H1 (cell line): ENCODE data around the gene PRR3. TPM values are rescaled to one million over a fixed set of nuclear protein-coding genes. Genes with fewer than 3 reads are reported as not detected.

Experiments
- CTCF ChIA-PET: fragments of 300-600 bp; sonication (Branson Sonifier 250); formaldehyde crosslinking; loops from one replicate; lab custom pipeline; 2021; ENCODE audit not compliant: partially characterized antibody; lab: Charles Lee
- POLR2A ChIA-PET: fragments of 300-600 bp; sonication (Branson Sonifier 250); formaldehyde crosslinking; loops from one replicate; lab custom pipeline; 2021; ENCODE audit warnings: inconsistent platforms; ENCODE audit not compliant: partially characterized antibody; lab: Charles Lee
- DNase-seq, 2 experiments: peaks; one replicate each; pipeline versions ENCODE4 v3.0.0 to v3.0.0-alpha.2; 2010 to 2022; ENCODE audit warnings: low spot score in 2 of 2, low read depth in 1 of 2, mixed read lengths in 1 of 2
- FAIRE-seq: peaks from 2 replicates; lab custom pipeline; 2011; peaks lifted over from hg19 to GRCh38; lab: Jason Lieb, UNC
- H2AFZ ChIP-seq: 2 replicates; pipeline ENCODE4 v1.8.1; 2012; ENCODE audit warnings: low read length, inconsistent platforms
- H2AK5ac ChIP-seq: 2 replicates; pipeline ENCODE4 v1.6.1; 2013; ENCODE audit warnings: low read depth, low read length
- H2BK120ac ChIP-seq: replicated peaks from 2 replicates; pipeline ENCODE3; 2013; ENCODE audit warnings: low read depth, low read length, inconsistent platforms
- H2BK12ac ChIP-seq: 2 replicates; pipeline ENCODE4 v1.6.1; 2013; ENCODE audit warnings: low read depth, low read length
- H2BK15ac ChIP-seq: 2 replicates; pipeline ENCODE4 v1.6.1; 2013; ENCODE audit warnings: low read length
- H2BK20ac ChIP-seq: 2 replicates; pipeline ENCODE4 v1.6.1; 2013; ENCODE audit warnings: low read length
- H2BK5ac ChIP-seq: 2 replicates; pipeline ENCODE4 v1.6.1; 2013; ENCODE audit warnings: low read depth, low read length
- H3K14ac ChIP-seq: 2 replicates; pipeline ENCODE4 v1.6.1; 2013; ENCODE audit warnings: inconsistent platforms; ENCODE audit not compliant: insufficient read length
- H3K18ac ChIP-seq: 2 replicates; pipeline ENCODE4 v1.6.1; 2013; ENCODE audit warnings: low read length; ENCODE audit errors: extremely low read depth
- H3K23ac ChIP-seq: 2 replicates; pipeline ENCODE4 v1.6.1; 2013; ENCODE audit warnings: inconsistent platforms; ENCODE audit not compliant: insufficient read length
- H3K23me2 ChIP-seq: 2 replicates; pipeline ENCODE4 v1.6.1; 2013; ENCODE audit warnings: low read depth, low read length
- H3K27ac ChIP-seq: 2 replicates; pipeline ENCODE4 v1.6.1; 2011; ENCODE audit warnings: low read depth, low read length, inconsistent platforms
- H3K27me3 ChIP-seq, 4 experiments: replicated peaks in 1 of 4; 1 replicate in 1 of 4; 2 replicates in 3 of 4; pipeline versions ENCODE4 v1.6.1 to v1.8.1; 2011 to 2013; ENCODE audit warnings: low read length in 3 of 4, mild to moderate bottlenecking in 3 of 4, inconsistent platforms in 2 of 4, mixed read lengths in 2 of 4, moderate library complexity in 1 of 4; ENCODE audit not compliant: control insufficient read depth in 3 of 4, insufficient read depth in 3 of 4; ENCODE audit errors: extremely low read depth in 1 of 4
- H3K36me3 ChIP-seq, 4 experiments: 2 replicates each; pipeline versions ENCODE4 v1.6.1 to v1.8.1; 2011 to 2013; ENCODE audit warnings: mild to moderate bottlenecking in 4 of 4, low read length in 3 of 4, moderate library complexity in 2 of 4, control low read depth in 1 of 4, inconsistent platforms in 1 of 4; ENCODE audit not compliant: insufficient read depth in 4 of 4, control insufficient read depth in 2 of 4
- H3K4ac ChIP-seq: replicated peaks from 2 replicates; pipeline ENCODE3; 2013; ENCODE audit warnings: low read length, low read depth, mixed read lengths, inconsistent platforms; ENCODE audit not compliant: insufficient read length
- H3K4me1 ChIP-seq, 4 experiments: replicated peaks in 1 of 4; 1 replicate in 1 of 4; 2 replicates in 3 of 4; pipeline versions ENCODE4 v1.6.1 to v1.8.1; 2011 to 2013; ENCODE audit warnings: low read length in 3 of 4, inconsistent platforms in 2 of 4, mixed read lengths in 1 of 4; ENCODE audit not compliant: insufficient read depth in 4 of 4, control insufficient read depth in 3 of 4
- H3K4me2 ChIP-seq, 2 experiments: 2 replicates each; pipeline versions ENCODE4 v1.6.1 to v1.8.1; 2011 to 2013; ENCODE audit warnings: low read depth in 2 of 2, low read length in 2 of 2, control low read depth in 1 of 2, inconsistent platforms in 1 of 2, mild to moderate bottlenecking in 1 of 2; ENCODE audit not compliant: insufficient read depth in 1 of 2
- H3K4me3 ChIP-seq, 4 experiments: fragments of 200-600, 300-600 bp in 1 of 4; sonication (generic), shearing (Covaris generic), sonication (Bioruptor Twin) in 1 of 4; 2 replicates each; pipeline versions ENCODE4 v1.5.1 to v1.8.1; 2011 to 2016; ENCODE audit warnings: low read length in 4 of 4, low read depth in 3 of 4, control low read depth in 2 of 4, inconsistent platforms in 2 of 4, mild to moderate bottlenecking in 2 of 4, mixed read lengths in 1 of 4, moderate library complexity in 1 of 4; ENCODE audit not compliant: insufficient read depth in 2 of 4; ENCODE audit errors: extremely low read depth in 1 of 4
- H3K56ac ChIP-seq: replicated peaks from 2 replicates; pipeline ENCODE3; 2013; ENCODE audit warnings: low read depth, mild to moderate bottlenecking, mixed read lengths, low read length, inconsistent platforms; ENCODE audit not compliant: insufficient read length
- H3K79me1 ChIP-seq: 2 replicates; pipeline ENCODE4 v1.6.1; 2013; ENCODE audit warnings: low read depth, low read length, control low read depth
- H3K79me2 ChIP-seq, 2 experiments: 2 replicates each; pipeline versions ENCODE4 v1.6.1 to v1.8.1; 2012 to 2013; ENCODE audit warnings: low read length in 2 of 2, mild to moderate bottlenecking in 2 of 2, inconsistent platforms in 1 of 2; ENCODE audit not compliant: insufficient read depth in 2 of 2, control insufficient read depth in 1 of 2
- H3K9ac ChIP-seq, 4 experiments: replicated peaks in 1 of 4; 1 replicate in 1 of 4; 2 replicates in 3 of 4; pipeline versions ENCODE4 v1.6.1 to v1.8.1; 2011 to 2013; ENCODE audit warnings: low read depth in 3 of 4, low read length in 3 of 4, control low read depth in 2 of 4, mild to moderate bottlenecking in 2 of 4, moderate library complexity in 2 of 4, inconsistent platforms in 1 of 4; ENCODE audit errors: extremely low read depth in 1 of 4
- H3K9me3 ChIP-seq, 2 experiments: 2 replicates each; pipeline versions ENCODE4 v1.6.1 to v1.8.1; 2012 to 2013; ENCODE audit warnings: mild to moderate bottlenecking in 2 of 2, moderate library complexity in 2 of 2, control low read depth in 1 of 2, inconsistent platforms in 1 of 2, low read depth in 1 of 2, low read length in 1 of 2, mixed read lengths in 1 of 2; ENCODE audit not compliant: insufficient read depth in 2 of 2
- H4K20me1 ChIP-seq, 2 experiments: replicated peaks in 1 of 2; 2 replicates each; pipeline versions ENCODE3 to v1.8.1; 2011 to 2013; ENCODE audit warnings: inconsistent platforms in 2 of 2, low read length in 2 of 2, mild to moderate bottlenecking in 1 of 2; ENCODE audit not compliant: insufficient read depth in 2 of 2, control insufficient read depth in 1 of 2
- H4K5ac ChIP-seq: 2 replicates; pipeline ENCODE4 v1.6.1; 2013; ENCODE audit warnings: low read length, low read depth, mixed read lengths, inconsistent platforms; ENCODE audit not compliant: insufficient read length
- H4K8ac ChIP-seq: 2 replicates; pipeline ENCODE4 v1.8.0; 2013; ENCODE audit warnings: mild to moderate bottlenecking, moderate library complexity, low read length, inconsistent platforms; ENCODE audit not compliant: insufficient read depth; ENCODE audit errors: extremely low read depth
- H4K91ac ChIP-seq: replicated peaks from 2 replicates; pipeline ENCODE3; 2013; ENCODE audit warnings: low read length, mixed read lengths, inconsistent platforms; ENCODE audit not compliant: insufficient read length
- EGR1 ChIP-seq: IDR thresholded peaks from 2 replicates; pipeline ENCODE4 v1.6.1; 2011; ENCODE audit warnings: low read depth, low read length, borderline replicate concordance
- GTF2F1 ChIP-seq: IDR thresholded peaks from 2 replicates; pipeline ENCODE4 v1.6.1; 2012; ENCODE audit warnings: low read depth, low read length, improper control_type of control experiment, borderline replicate concordance
- KDM5A ChIP-seq: fragments of 200-600 bp; IDR thresholded peaks from 2 replicates; pipeline ENCODE4 v1.7.1; 2012; ENCODE audit warnings: mild to moderate bottlenecking, low read length, inconsistent platforms, mixed read lengths
- POLR2A ChIP-seq, 2 experiments: IDR thresholded peaks; 1 replicate in 1 of 2; 2 replicates in 1 of 2; pipeline ENCODE4 v1.6.1; 2011; ENCODE audit warnings: low read depth in 2 of 2, low read length in 2 of 2, mild to moderate bottlenecking in 2 of 2; ENCODE audit errors: control extremely low read depth in 1 of 2
- TCF12 ChIP-seq: IDR thresholded peaks from 2 replicates; pipeline ENCODE4 v1.6.1; 2011; ENCODE audit warnings: low read depth, mild to moderate bottlenecking, low read length
- YY1 ChIP-seq: IDR thresholded peaks from 2 replicates; pipeline ENCODE4 v1.6.1; 2011; ENCODE audit warnings: low read depth, mild to moderate bottlenecking, low read length
- WGBS, 2 experiments: shearing (Covaris generic) in 1 of 2; methylation state at CpG; one replicate each; pipeline versions ENCODE4 v1.1.6 to v1.1.7; 2013 to 2015; ENCODE audit warnings: low lambda C conversion rate in 2 of 2, mixed read lengths in 2 of 2, inconsistent platforms in 1 of 2, low coverage in 1 of 2, missing lambda C conversion rate in 1 of 2; ENCODE audit not compliant: insufficient replicate concordance in 2 of 2, insufficient coverage in 1 of 2, insufficient read length in 1 of 2; ENCODE audit errors: extremely low coverage in 1 of 2, missing lambda C conversion rate in 1 of 2; 5-methylcytosine and 5-hydroxymethylcytosine counted together
- polyA plus RNA-seq, 7 experiments: library from polyadenylated mRNA; depleted of rRNA in 3 of 7; stranded (reverse) in 5 of 7; unstranded in 2 of 7; fragments of >200 nt in 5 of 7; fragments of 200-250 nt in 2 of 7; gene quantifications; 1 replicate in 5 of 7; 2 replicates in 1 of 7; 4 replicates in 1 of 7; pipeline versions ENCODE4 v1.2.1 to v1.2.3, GENCODE V29; 2011 to 2013; ENCODE audit warnings: missing spikeins in 2 of 7, mixed read lengths in 2 of 7
- total RNA-seq: library from RNA; stranded (reverse); fragmentation: NEBNext Ultra II Directional; extraction: Animal tissue kit (Norgen Biotek cat#: 25700); gene quantifications from 2 replicates; pipeline ENCODE4 v1.2.1, GENCODE V29; 2021

PRR3 gene
- total and polyA plus RNA-seq, 2 of the 8 experiments (the other 6 are each of a cell fraction or from before 2014, with no cell fraction given), result 10.5 to 24.2 TPM

DNA sequence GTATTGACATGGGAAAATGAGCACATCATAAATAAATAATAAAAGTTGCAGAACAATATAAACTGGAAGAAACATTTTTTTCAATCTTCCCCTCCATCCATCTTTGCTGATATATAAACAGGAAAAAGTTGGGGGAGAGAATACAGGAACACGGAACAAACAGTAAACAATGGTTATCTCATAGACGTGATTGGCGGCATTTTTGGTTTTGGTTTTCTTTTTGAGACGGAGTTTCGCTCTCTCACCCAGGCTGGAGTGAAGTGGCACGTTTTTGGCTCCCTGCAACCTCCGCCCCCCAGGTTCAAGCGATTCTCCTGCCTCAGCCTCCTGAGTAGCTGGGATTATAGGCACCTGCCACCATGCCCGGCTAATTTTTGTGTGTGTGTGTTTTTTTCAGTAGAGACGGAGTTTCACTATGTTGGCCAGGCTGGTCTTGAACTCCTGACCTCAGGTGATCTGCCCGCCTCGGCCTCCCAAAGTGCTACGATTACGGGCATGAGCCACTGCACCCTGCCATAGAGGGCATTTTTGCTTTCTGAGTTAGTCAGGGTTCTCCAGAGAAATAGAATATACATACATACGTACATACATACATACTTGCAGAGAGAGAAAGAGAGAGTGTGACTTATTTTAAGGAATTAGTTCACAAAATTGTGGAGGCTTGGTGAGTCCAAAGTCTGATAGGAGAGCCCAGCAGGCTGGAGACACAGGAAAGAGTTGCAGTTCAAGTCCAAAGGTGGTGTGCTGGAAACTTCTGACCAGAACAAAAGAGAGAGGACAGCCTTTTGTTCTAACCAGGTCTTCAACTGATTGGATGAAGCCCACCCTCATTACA, 23.4 kb upstream of the PRR3 start:
- Histone ChIP-seq H3K36me3 (no peaks in the 10 kb centered on the region), H4K20me1 (no peaks in the 10 kb centered on the region), H3K18ac (no peak overlapping the region), H3K23me2 (no peaks in the 10 kb centered on the region), H2AK5ac (no peak overlapping the region), H2BK12ac (no peak overlapping the region), H3K79me1 (no peaks in the 10 kb centered on the region), H3K23ac (no peak overlapping the region), H3K27ac (no peak overlapping the region), H3K4ac (no peak overlapping the region), H2AFZ (no peak overlapping the region), H4K8ac (no peak overlapping the region), H3K4me3 (no peak overlapping the region), H3K56ac (no peak overlapping the region), H4K5ac (no peak overlapping the region), H3K9me3 (no peaks in the 10 kb centered on the region), H3K14ac (no peak overlapping the region), H2BK5ac (no peak overlapping the region), H2BK15ac (no peak overlapping the region), H3K9ac (no peak overlapping the region), H2BK120ac (no peak overlapping the region), H3K79me2 (no peaks in the 10 kb centered on the region), H2BK20ac (no peak overlapping the region), H3K27me3 (no peaks in the 10 kb centered on the region), H4K91ac (no peak overlapping the region), H3K4me1 (no peaks in the 10 kb centered on the region), H3K4me2 (no peak overlapping the region)
- TF ChIP-seq TCF12, result no peak
- no peak for TF ChIP-seq POLR2A (IDR thresholded peaks at IDR 0.05; ENCODE audit: control extremely low read depth in 1 of 2, low read depth in 2 of 2, low read length in 2 of 2)
- TF ChIP-seq GTF2F1, result no peak
- TF ChIP-seq YY1, result no peak
- no peak for TF ChIP-seq EGR1
- no peak for TF ChIP-seq KDM5A
- DNase-seq (no peak), FAIRE-seq (no peak)
- CTCF ChIA-PET, result interaction anchor here (1.5 to 5.0 kb wide), 5 partner anchors 9 to 80 kb away, joined by 5 to 76 read pairs (median 15); no protein-coding TSS in a partner anchor
- 83% methylated on average over 15 of the region's 15 CpGs; no CpG with 5 or more reads in 1 of the 2 experiments for WGBS, 2 experiments
- POLR2A ChIA-PET, result no interaction called here
